ENCODE measurements around the gene MYOG. TPM values are rescaled to one million over a fixed set of nuclear protein-coding genes. Genes with fewer than 3 reads are reported as not detected.

MYOG gene
- total RNA-seq, 2 donors from 2014 or later, result not detected

DNA sequence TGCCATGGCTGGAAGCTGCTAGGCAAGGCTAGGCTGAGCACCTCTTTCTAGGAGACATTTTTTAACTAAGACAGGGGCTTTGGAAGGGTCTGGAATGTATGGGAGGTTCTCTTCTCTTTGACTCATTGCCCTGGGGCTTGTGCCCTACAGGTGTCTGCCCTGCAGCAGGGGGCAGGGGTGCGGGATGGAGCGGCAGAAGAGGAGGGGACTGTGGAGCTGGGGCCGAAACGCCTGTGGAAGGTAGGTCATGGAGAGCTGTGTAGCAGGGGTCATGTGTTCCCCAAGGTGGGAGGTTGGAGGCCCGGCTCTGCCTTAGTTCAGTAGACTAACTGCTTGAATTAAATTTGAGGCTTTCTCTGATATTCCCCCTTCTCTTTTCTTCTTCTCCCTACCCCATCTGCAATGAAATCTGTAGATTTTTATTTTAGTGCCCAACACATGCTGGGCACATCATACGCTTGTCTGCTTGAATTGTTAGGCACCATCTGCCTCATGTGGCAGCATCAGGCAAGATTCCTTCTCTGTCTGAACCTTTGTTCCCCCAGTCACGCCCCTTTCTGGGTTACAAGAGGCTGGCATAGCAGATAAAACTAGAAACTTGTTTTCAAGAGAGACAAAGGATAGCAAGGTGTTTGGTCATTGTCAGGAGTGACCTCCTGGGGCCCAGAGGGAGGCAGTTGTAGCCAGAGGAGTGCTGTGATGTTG is 41.1 kb downstream of the MYOG start:
- H3K9ac ChIP-seq (ENCODE audit: extremely low read depth, low read length, poor library complexity, severe bottlenecking), result no peak overlapping the region
- Mint-ChIP-seq H3K36me3 (ENCODE audit: low read depth) (no peaks in the 10 kb centered on the region), H3K4me3 (no peak overlapping the region), H3K4me1 (peaks cover 40% of the 10 kb centered on the region), H3K9me3 (no peaks in the 10 kb centered on the region), H3K27me3 (ENCODE audit: insufficient read depth) (peaks cover 2% of the 10 kb centered on the region), H3K27ac (no peak overlapping the region)
- TF ChIP-seq, protein P1, sequence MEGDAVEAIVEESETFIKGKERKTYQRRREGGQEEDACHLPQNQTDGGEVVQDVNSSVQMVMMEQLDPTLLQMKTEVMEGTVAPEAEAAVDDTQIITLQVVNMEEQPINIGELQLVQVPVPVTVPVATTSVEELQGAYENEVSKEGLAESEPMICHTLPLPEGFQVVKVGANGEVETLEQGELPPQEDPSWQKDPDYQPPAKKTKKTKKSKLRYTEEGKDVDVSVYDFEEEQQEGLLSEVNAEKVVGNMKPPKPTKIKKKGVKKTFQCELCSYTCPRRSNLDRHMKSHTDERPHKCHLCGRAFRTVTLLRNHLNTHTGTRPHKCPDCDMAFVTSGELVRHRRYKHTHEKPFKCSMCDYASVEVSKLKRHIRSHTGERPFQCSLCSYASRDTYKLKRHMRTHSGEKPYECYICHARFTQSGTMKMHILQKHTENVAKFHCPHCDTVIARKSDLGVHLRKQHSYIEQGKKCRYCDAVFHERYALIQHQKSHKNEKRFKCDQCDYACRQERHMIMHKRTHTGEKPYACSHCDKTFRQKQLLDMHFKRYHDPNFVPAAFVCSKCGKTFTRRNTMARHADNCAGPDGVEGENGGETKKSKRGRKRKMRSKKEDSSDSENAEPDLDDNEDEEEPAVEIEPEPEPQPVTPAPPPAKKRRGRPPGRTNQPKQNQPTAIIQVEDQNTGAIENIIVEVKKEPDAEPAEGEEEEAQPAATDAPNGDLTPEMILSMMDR (conservative IDR thresholded peaks at IDR 0.05), result no peak
- no peaks in the 10 kb centered on the region for H3K27me3 ChIP-seq (ENCODE audit: control insufficient read depth, insufficient read depth, low read length, poor library complexity, severe bottlenecking)
- WGBS, 2 experiments (ENCODE audit: insufficient coverage in 1 of 2, insufficient read length in 1 of 2), result 93 to 100% methylated on average over 1 to 7 of the region's 7 CpGs
- H3K27ac ChIP-seq (ENCODE audit: low read depth, low read length), result no peak overlapping the region
- H3K4me1 ChIP-seq (ENCODE audit: control insufficient read depth, insufficient read depth, low read length), result peaks cover 21% of the 10 kb centered on the region
- no peak for DNase-seq
- H3K4me3 ChIP-seq (ENCODE audit: low read length), result no peak overlapping the region
- H3K9me3 ChIP-seq (ENCODE audit: control insufficient read depth, low read length), result no peaks in the 10 kb centered on the region
- H3K36me3 ChIP-seq (ENCODE audit: control insufficient read depth, insufficient read depth, low read length), result no peaks in the 10 kb centered on the region

DNA sequence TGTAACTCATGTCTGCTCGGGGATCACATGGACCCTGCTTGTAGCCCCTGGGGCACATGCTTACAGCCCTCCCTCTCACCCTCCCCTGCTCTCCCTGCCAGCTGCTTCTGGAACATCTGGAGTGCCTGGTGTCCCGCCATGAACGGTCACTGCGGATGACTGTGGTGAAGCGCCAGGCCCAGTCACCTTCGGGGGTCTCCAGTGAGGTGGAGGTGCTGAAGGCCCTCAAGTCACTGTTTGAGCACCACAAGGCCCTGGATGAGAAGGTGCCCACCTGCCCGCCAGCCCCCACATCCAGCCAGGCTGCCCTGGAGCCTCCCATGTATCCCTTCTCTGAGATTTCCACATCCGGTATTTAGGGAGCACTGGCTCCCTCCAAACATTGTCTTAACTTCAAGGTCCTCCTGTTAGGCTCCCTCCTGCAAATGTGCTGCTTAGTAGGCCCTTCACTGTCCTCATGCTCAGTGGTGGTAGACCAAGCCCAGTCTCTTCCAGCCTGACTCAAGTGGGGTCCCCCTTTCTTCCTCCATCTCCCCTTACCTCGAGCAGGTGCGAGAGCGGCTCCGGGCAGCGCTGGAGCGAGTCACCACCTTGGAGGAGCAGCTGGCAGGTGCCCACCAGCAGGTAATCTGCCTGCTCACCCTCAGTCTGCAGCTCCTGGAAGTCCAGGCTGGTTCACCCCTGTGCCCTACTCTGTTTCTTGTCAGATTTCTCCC is 41.8 kb downstream of the MYOG start:
- H3K9ac ChIP-seq (ENCODE audit: extremely low read depth, low read length, poor library complexity, severe bottlenecking), result no peak overlapping the region
- H3K36me3 Mint-ChIP-seq (ENCODE audit: low read depth), result no peaks in the 10 kb centered on the region
- no peaks in the 10 kb centered on the region for H3K27me3 ChIP-seq (ENCODE audit: control insufficient read depth, insufficient read depth, low read length, poor library complexity, severe bottlenecking)
- H3K27ac Mint-ChIP-seq, result no peak overlapping the region
- H3K36me3 ChIP-seq (ENCODE audit: control insufficient read depth, insufficient read depth, low read length), result no peaks in the 10 kb centered on the region
- no peaks in the 10 kb centered on the region for H3K9me3 ChIP-seq (ENCODE audit: control insufficient read depth, low read length)
- H3K4me3 Mint-ChIP-seq, result no peak overlapping the region
- TF ChIP-seq, protein P1 (conservative IDR thresholded peaks at IDR 0.05), result no peak
- peaks cover 2% of the 10 kb centered on the region for H3K9me3 Mint-ChIP-seq
- H3K4me3 ChIP-seq (ENCODE audit: low read length), result no peak overlapping the region
- DNase-seq, result no peak
- 93 to 95% methylated on average over 11 to 14 of the region's 14 CpGs for whole genome bisulfite sequencing, 2 experiments (ENCODE audit: insufficient coverage in 1 of 2, insufficient read length in 1 of 2)
- peaks cover 23% of the 10 kb centered on the region for H3K4me1 ChIP-seq (ENCODE audit: control insufficient read depth, insufficient read depth, low read length)
- peaks cover 2% of the 10 kb centered on the region for H3K27me3 Mint-ChIP-seq (ENCODE audit: insufficient read depth)
- H3K27ac ChIP-seq (ENCODE audit: low read depth, low read length), result no peak overlapping the region
- H3K4me1 Mint-ChIP-seq, result peaks cover 43% of the 10 kb centered on the region

DNA sequence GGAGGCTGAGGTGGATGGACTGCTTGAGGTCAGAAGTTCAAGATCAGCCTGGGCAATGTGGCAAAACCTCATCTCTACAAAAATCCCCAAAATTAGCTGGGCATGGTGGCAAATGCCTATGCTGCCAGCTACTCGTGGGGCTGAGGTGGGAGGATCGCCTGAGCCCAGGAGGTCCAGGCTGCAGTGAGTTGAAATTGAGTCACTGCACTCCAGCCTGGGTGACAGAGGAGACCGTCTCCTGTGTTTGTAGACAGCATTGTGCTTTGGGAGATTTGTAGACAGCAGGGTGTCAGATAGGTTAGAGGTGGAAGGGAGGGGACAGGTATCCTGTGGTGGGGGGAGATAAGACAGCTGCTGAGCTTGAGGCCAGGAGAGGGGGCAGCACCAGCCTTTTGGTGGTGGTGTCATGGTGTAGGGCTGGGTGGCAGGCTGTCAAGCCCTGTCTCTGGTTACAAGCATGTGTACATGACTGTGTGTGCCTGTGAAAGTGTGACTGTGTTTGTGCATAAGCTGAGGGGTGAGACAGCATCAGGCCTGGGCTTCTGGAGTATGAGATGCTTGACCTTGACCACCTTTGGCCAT is 44.4 kb downstream of the MYOG start:
- H3K36me3 ChIP-seq (ENCODE audit: control insufficient read depth, insufficient read depth, low read length), result no peaks in the 10 kb centered on the region
- Mint-ChIP-seq H3K9me3 (peaks cover 2% of the 10 kb centered on the region), H3K36me3 (ENCODE audit: low read depth) (no peaks in the 10 kb centered on the region), H3K4me3 (no peak overlapping the region), H3K27me3 (ENCODE audit: insufficient read depth) (peaks cover 2% of the 10 kb centered on the region), H3K27ac (peak overlapping the region; percentile 38), H3K4me1 (peaks cover 41% of the 10 kb centered on the region)
- no peak overlapping the region for H3K4me3 ChIP-seq (ENCODE audit: low read length)
- no peaks in the 10 kb centered on the region for H3K9me3 ChIP-seq (ENCODE audit: control insufficient read depth, low read length)
- peaks cover 23% of the 10 kb centered on the region for H3K4me1 ChIP-seq (ENCODE audit: control insufficient read depth, insufficient read depth, low read length)
- no peak overlapping the region for H3K27ac ChIP-seq (ENCODE audit: low read depth, low read length)
- TF ChIP-seq, protein P1 (conservative IDR thresholded peaks at IDR 0.05), result no peak
- H3K9ac ChIP-seq (ENCODE audit: extremely low read depth, low read length, poor library complexity, severe bottlenecking), result no peak overlapping the region
- H3K27me3 ChIP-seq (ENCODE audit: control insufficient read depth, insufficient read depth, low read length, poor library complexity, severe bottlenecking), result no peaks in the 10 kb centered on the region
- peak; percentile 67 for DNase-seq
- WGBS, 2 experiments (ENCODE audit: insufficient coverage in 1 of 2, insufficient read length in 1 of 2), result 46 to 67% methylated on average over 3 of the region's 3 CpGs

Measured in endodermal cell (in vitro differentiated cells).